ENCODE measurements around the gene TMTC2.
A peak's percentile ranks its signal among the peaks of the same experiment; 100 is the strongest.

TMTC2 gene

DNA sequence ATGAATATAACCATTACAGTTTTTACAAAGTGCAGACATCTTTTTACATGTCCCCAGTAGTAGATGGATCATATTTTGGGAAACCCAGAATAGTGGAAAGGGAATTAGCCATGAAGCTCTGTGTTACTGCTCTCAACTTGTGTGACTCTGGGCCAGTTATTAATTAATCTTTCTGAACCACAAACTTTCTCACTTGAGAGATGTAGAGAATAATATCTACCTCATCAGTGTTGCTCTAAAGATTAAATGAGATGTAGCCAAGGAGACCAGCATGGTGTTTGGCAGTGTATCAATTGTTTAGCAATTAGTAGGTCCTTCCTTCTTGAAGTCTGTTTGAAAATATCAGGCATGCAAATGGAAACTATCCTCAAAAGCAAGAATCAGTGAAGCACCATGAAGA is 169.2 kb downstream of the TMTC2 start:
- DNase-seq, result no peak

DNA sequence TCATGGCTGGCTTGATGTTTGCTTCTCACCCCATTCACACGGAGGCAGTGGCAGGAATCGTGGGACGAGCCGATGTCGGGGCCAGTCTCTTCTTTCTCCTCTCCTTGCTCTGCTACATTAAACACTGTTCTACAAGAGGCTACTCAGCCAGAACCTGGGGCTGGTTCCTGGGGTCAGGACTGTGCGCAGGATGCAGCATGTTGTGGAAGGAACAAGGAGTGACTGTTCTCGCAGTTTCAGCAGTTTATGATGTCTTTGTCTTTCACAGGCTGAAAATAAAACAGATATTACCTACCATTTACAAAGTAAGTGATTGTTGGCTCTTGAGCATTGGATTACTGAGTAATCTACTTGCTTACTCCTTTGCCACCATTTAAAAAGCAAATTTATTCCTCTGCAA is 170.6 kb downstream of the TMTC2 start:
- no peak for DNase-seq

DNA sequence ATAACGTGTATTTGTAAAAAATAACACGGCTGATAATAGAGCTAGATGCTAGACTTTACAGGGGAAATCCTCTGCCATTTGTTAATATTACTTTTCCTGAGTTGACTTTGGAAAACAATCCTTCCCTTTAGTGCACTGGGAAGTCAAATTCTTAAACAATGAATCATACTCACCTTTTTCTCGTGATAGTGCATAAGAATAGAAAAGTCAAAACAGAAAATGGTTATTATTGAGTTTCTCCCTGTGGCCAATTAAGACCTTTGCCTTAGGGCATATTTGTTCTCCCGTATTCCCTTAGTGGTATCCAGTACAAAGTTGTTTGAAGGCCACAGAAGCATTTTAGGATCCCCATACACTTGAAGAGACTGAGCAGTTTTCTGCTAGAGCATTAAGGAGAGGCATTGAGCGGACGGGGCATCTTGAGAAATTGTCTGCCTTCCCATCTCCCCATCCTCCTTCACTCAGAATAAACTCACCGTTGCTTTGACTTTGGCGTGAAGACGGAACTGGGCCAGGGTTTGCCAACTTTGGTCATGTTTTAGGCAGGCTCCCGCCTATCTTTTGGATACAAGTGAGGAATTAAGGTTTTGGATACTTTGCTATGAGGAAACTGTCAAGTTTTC is 171.3 kb downstream of the TMTC2 start:
- no peak for DNase-seq

DNA sequence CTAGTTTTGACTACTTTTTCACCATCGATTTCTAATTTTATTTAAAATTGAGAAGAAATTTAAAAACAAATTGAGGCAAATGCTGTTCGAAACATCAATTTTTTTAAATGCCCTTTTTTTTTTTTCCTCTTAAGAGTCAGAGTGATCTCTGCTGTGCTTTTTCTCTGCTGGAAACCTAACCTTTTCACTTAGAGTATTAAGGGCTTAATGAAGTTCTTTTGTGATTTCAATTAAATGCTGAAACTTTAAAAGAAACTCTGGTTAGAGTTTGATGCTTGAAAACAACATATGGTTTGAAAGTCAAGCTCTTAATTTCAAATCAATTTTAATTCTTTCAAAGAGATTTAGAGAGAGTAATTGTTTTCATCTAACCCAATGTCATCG is 171.8 kb downstream of the TMTC2 start:
- DNase-seq, result no peak

DNA sequence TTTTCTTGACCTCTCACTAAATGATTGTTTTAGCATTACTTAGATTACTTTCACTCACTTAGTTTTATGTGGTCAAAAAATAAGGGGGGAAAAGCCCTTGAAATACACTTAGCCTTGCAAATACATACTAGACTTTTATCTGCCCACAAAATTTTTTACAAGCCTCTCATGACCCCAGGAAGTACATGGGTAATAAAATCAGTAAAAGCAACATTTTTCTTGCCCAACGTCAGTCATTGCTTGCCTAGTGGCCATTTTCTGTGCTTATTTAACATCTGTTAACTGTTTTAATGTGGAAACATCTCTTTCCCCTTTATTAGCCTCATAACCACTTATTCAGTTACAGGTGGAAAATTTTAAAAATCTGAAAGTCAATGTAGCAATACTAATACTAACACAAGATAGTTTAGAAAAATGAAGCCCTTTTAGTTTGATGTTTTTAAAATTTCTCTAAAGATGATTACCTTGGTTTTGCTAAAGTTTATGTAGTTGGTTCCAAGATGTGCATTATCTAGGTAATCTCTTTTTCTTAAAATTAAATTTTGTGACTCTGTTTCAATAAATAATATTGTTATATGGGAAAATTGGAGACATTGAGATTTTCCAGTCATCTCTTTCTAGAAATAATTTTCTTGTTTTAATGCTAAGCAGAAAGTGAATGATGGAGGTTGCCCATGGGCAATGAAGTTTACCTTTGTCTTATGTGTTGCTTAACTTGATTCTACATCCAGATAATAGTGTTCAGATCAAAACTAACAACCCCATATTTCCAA is 175.5 kb downstream of the TMTC2 start:
- no peak for DNase-seq

DNA sequence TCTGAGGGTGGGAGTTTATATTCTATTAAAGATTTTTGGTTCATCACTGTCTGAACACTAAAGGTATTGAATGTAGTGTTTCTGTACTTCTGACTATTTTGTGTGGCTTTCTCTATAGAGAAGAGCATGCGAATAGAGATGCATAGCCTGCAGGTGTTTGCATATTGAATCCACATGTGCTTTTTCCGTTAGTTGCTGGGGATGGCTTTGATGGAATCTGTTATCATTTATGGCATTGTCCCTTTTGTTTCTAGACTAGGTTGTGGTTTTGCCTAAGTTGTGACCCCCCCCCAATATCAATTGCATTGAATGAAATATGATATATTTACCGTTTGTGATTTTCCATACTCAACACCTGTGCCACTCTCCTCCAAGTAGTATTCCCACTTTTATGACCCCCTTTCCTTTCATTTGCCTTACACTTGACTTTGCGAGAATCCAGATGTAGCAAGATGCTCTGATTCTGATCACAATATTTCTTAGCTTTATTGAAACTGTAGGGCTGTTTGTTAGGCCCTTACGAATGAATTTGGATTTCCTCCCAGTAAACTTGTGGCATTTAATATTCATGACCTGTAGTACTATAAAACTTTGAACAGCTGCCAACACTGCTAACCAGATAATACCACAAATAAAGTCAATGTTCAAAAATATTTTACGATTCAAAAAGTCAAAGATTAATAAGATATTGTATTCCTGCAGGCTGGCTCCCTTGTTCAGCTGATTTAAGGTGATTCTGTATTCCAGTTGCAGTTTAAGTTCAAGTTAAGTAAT is 176.4 kb downstream of the TMTC2 start:
- DNase-seq, result no peak

DNA sequence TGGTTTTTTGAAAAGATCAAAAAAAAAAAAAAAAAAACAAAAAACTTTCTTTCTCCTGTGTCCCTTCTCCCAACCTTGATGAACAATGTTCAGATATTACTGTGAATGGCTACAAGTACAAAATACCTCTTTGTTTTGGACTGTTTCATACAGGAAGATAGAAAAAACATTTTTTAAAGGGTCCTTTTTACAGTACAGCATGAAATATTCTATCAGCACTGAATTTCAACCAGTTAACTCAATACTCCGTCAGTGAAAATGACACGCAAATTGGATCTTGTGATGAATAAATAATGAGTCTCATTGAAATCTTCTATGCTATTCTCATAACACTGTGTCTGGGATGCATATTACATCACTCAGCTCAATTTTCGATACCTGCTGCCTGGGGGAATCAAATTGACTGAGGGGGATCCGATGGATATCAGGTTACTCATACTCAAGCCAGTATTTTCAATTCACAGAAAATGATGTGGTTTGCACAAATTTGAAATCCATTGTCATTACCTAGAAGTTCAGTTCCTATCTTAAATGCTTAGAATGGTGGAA is 179.6 kb downstream of the TMTC2 start:
- DNase-seq, result no peak

DNA sequence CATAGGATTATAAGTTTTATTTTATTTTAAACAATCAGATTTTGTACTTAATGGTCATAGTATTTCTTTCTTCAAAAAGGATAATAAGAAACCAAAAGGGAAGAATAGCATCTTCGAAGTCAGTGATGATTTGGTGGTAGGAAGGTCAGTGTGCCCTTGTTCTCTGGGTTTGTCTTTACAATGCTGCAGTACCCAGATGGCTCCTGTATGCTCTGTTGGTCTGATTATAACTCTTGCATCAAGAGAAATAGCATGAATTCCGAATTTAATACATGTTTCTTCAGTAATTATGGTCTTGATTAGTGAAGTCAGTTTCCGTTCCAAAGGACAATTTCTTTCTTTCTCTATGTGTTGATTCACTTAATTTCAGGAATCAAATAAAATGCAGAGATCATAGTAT is 180.2 kb downstream of the TMTC2 start:
- DNase-seq, result no peak

DNA sequence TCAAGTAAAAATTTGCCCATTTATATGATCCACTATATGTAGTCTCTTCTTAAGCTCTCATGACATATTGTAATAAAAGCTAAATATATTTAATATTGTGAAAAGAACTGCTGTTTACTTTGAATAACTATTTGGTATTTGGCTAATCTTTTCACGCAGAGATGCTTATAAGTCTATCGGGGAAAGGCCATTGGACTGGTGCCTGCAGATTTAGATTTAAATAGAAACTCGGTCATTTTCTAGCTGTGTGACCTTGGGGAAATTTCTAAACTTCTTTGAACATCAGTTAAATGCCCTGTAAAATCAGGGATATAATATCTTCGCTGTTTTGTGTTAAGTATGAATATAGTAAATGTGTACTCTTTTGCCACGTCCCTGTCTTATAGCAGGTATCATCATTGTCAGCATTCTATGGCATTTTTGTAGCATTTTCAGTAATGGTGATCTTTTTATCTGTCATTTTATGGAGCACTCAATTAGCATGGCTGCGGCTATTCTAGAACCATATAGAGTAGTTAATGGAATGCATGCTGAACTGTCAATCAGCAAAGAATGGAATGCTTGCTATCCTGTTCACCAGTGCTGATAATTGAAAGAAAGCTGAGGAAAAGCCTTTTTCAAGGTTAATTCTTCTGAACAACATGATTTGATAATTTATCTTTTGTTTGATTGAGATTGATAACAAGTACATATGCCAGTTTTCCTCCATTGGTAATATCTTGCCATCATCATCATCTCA is 181.2 kb downstream of the TMTC2 start:
- DNase-seq, result no peak

DNA sequence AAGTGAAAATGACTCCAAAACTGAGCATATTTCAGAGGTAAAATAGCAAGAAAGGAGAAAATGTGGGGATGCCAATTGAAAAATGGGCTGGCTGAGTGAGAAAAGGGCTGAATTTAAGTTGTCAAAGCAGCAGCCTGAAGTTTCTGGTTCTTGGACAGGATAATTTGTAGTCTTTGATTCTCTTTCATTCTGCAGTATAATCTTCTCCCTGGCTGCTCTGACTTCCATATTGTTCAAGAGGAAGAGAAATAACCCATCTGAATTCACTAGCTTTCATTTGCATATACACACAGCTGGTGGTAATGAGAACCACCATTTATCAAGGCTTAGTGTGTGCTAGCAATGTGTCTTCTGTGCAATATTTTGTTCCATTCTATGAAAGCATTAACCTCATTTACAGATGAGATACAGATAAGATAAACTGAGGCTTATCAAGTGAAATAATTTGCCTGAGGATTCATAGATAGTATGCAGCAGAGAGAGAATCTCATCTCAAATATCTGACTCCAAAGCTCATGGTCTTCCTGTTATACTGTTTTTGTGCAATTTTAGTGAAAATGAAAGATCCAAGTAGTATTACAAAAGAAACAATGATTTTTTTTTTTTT is 184.2 kb downstream of the TMTC2 start:
- no peak for DNase-seq

DNA sequence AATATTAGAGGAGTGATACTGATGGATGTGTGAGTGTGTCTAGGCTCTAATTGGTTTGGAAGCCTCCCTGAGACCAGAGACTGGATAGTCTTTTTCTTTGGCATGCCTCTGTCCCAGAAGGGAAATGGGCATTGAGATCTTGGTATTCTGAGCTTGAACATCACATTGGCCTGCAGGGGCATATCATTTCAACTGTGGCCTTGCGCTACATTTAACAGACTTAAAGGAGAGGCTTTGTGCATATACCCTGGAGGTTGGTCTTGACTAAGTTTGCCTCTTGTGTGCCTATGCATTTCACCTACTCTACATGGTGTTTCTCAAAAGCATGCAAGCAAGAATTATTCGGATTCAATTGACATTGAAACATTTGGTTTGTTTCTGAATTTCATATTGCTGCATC is 185.4 kb downstream of the TMTC2 start:
- DNase-seq, result no peak

DNA sequence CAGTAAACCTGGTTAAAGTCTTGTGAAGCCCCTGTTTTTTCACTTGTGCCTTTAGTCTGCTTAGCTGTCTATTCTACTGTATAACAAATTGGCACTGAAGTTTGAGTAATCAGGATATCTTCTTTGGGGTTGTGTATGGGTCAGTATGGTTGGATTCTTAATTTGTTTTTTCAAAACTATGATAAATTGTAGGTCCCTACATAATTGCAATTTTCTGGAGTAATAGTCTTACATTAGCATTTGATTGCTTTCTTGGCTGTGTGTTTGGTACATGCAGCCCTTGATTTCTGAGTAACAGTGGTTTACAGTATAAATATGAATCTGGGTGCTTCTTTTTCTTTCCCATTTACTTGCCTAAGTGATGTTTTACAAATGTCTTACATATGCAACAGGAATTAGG is 186.6 kb downstream of the TMTC2 start:
- no peak for DNase-seq

DNA sequence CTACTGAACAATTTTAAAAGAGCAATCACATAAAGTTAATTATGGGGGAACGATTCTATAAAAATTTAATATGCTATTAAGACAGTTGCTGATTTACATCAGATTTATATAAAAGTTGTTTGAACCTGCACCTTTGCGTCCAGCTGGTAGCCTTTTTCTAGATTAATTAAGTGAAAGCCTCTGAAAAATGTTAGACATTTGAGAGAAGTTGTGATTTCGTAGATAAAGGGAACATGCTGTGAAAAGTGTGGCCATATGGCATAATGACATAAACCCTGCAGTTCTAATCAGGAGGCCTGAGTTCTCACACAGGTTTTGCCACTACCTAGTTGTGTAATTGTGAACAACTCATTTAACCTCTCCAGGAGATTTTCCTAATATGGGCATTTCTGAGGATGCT is 187.2 kb downstream of the TMTC2 start:
- DNase-seq, result peak; percentile 43 to 77

DNA sequence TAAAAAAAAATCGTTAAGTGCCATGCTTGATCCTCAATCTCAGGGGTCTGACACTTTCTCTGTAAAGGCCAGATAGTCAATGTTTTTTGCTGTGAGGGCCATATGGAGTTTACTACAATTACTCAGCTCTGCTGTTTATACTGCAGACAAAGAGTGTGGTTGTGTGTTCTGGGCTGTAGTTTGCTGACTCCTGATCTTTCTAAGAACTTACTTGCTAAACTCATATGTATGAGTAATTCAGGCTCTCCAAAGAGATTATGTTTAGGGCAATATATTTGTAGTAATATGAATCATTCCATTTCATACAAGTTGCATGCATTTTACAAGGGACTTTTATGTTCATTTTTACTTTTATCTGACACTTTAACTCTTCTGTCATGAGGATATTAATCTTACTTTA is 188.2 kb downstream of the TMTC2 start:
- DNase-seq, result no peak

DNA sequence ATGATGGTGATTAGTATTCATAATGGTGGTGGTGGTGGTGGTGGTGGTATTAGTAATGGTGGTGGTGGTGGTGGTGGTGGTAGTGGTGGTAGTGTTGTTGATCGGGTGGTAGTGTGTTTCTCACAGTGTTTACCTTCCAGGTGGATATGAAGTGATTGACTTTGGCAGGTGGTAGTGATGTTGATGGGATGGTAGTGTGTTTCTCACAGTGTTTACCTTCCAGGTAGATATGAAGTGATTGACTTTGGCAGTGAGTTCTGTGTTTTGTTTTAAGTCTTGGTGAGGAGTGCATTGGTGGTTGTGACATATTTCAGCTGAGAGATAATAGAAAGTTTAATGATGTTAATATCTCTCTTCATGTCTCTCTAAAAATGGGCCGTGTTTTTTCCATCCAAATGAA is 189.4 kb downstream of the TMTC2 start:
- DNase-seq, result no peak

DNA sequence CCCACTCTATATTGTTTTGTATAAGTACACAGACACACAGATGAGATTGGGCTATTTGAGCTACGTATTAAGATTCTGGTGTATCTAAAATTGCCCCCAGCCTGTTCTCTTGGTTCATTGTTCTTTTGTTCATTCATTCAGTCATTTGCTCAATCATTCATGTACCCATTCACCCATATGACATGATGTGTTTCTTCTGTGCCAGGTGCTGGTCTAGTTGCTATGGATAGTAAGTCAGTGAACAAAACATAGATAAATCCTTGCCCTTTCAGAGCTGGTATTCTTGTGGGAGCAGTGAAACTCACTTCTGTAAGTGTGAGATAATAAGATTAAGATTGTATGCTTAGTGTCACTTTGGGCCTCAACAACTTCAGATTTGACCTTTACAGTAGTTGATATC is 191.3 kb downstream of the TMTC2 start:
- no peak for DNase-seq

DNA sequence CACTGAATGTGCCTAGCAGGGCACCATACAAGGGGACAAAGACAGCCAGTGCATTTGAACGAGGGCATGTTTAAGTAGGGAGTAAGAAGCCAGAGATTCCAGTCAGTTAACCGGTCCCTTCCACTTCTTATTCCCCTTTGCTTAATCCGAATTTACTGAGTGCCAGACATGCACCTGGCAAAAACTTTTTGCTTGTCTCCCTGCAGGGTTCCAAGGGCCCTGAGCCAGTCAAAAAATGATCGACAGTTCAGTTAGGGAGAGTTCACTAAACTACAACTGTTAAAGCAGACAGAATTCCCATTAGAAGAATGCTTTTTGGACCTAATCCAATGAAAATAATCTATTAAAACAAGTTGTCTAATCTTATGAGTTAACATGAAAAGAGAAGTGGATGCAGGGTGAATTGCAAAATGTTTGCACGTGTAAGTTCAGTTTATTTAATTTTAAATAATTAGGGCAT is 193.8 kb downstream of the TMTC2 start:
- DNase-seq, result no peak

DNA sequence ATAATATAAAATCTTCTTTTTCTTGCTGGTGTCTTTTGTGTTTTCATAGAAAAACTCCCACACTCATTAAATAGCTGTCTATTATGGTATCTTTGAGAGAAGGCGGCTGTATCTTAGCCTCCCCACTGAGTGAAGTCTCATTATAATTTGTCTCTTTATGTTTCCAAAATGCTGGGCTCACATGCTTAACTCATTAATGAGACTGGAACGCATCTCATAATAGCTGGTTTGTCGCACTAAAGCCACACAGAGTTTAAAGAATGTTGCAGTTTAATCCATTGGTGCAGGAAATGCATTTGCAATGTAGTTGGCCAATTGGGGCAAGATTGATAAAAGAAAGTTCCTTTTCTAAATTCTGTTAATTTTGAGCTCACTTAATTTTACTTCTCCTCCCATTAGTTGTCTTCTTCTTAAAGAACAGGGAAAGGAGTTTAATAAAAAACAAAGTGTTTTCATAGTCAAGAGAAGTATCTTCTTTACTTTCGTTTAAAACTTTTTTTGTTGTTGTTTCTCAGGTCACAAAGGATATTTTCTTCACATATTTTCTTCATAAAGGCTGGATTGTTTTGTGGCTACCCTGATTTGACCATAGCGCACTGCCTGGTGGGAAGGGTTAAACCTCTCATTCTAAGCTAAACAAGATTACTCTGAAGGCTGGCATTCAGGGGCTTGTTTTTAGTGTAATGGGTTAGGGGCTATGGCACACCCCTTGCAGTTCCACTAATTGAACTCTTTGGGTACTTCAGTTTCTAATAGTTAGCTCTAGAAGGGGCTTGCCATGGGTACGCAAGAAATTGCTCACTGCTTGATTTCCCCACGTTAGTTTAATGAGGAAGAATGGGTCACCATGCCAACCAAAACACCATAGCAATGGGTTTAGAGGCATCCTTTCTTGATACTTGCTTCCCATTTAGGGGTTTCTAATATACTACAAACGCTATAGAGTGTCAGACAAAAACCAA is 197.0 kb downstream of the TMTC2 start:
- no peak for DNase-seq

DNA sequence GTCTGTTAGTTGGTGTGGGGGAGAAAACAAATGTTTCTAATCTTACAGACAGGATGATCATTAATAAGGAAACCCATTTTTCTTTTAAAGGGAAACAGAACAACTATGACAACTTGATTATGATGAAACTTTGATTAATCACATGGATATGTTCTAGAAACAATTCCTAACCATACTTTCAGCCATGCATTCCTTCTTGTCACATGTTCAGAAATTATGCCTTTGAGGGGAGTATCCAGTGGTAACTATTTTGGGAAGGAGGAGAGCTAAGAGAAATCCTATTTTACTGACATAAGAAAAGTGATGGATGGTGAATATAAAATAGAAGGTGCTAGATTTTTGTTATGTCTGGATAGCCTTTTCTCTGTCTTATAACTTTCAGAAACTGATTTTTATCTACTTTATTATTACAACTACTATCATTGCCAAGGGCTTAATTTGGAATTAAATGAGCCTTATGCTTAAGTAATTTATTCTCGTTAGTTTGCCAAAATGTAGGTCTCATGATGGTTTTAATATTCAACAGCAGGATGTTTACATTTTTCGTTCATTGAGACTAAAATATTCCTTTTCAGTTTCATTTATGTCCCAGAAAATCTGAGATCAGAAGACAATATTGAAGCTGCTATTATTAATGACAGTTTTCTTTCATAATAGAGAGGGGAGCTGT is 200.1 kb downstream of the TMTC2 start:
- DNase-seq, result no peak

DNA sequence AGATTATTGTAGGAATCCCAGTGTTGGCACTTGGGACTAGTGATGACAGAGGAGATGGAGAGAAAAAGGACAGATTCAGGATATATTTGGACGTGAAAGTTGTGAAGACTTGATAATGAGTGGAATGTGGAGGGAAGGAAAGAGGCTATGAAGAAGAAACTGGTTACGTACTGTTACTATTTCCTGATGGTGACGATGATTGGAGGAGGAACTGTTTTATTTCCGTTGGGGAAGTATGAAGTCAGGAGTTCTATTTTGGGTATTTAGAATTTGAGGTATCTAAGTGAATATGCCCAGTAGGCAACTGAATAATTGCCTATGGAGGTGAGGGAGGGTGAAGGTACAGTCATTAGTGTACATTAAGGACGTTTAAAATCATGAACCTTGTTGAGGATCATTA is 207.2 kb downstream of the TMTC2 start:
- no peak for DNase-seq

DNA sequence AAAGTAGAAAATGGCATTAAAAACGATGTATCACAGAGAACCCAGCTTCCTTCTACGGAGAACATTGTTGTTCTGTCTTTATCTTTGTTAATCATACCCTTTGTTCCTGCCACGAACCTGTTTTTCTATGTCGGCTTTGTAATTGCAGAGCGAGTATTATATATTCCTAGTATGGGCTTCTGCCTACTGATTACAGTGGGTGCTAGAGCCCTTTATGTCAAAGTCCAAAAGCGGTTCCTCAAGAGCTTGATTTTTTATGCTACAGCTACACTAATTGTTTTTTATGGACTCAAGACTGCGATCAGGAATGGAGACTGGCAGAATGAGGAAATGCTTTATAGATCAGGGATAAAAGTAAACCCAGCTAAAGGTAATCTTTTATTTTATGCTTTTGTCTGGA is 209.6 kb downstream of the TMTC2 start:
- no peak for DNase-seq
